GM20431 (cell line): Measurements from ENCODE around the gene SIRPG.
"Not testable (repeated sequence)": the region's sequence is repeated elsewhere in the genome, so short reads cannot be mapped to it uniquely, and the experiment has no call there.

Source experiments
- in situ Hi-C: fragments of 300-500 bp; cut with MseI, MboI; formaldehyde crosslinking; loops from one replicate; pipeline ENCODE4 v1.15.0; 2020; ENCODE audit warnings: low sequenced_read_pairs; ENCODE audit not compliant: unreplicated experiment

The SIRPG gene

DNA sequence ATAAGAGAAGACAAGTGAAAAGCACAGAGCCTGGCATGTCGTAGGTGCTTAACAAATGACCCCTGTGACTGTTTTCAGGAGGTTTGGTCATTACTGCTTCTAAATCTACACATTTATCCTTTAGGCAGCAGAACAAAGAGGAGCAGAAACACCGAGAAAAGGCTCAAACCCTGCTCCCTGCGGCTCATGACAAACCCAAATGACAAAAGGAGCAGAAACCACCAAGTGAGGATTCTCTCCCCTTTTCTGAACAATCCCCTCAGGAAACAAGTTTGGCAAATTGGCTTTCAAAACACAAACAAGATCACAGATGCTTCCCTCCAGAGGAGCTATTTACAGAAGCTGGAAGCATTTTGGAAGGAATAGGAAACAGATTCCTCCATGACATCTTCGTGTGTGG lies 15.8 kb upstream of the SIRPG start:
- in situ Hi-C loops, result no loop called here

DNA sequence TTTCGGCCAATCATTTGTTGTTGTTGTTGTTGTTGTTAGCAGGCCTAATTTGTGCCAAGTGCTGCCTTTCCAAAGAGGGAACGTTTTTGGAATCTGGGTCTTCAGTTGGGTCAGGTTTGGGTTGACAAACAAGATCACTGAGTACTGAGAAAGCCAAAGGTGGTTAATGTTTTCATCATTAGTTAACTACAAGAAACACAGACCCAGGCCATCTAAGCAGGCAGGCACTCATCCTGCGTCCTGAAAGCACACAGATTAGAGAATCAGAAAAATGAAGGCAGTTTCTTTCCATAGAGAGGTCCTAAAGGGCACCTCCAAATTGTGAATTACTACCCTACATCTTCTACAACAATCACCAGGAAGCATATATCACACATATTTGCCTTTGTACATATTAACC lies 15.1 kb upstream of the SIRPG start:
- in situ Hi-C loops, result no loop called here

DNA sequence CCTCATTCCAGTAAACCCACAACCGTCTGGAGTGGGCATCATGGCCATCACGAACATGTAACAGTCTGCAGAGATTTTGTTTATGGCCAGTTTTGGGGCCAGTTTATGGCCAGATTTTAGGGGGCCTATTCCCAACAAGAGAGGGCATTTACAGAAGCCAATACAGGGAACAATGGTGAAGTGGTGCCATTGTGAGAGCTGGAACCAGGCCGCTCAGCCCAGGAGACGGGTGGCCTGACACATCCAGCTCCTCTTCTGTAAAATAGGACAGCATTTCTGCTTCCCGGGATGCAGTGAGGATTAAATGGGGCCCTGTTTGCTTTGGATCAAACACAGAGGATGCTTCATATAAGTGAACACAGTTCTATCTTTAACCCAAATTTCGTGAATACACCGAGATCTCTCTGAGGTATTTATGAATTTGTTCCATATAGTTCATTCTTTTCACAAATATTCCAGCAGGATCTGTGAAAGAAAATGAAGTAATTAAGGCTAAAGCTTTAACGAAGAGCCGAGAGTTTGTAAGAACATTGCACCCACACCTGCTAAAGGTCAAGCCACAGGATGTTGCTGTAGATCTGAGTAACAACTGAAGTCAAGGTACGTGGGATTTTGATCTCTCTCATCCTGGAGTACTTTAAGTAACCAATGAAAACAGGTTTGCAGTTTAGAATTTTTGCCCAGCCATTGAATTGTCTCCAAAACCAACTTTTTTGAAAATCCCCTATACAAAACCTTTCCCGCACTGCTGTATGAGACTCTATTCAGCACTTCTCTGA lies 14.5 kb upstream of the SIRPG start:
- in situ Hi-C loops, result no loop called here

DNA sequence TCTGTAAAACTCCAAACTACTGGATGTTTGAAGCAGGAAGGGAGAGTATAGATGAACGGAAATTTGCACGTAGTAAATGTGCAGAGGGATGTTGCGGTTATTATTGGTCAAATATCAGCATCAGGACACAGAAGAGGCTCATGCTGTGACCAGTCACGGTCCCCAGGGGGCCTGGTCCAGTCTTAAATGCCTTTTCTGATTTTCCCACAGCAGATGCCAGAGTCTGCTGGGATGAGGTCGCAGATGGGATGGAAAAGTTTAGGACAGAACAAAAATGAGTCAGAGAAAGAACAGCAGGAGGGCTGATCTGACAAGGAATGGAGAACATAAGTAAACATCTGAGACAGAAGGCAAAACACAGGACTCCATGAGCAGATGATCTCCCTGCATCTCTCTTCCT lies 11.7 kb upstream of the SIRPG start:
- in situ Hi-C loops, result no loop called here

DNA sequence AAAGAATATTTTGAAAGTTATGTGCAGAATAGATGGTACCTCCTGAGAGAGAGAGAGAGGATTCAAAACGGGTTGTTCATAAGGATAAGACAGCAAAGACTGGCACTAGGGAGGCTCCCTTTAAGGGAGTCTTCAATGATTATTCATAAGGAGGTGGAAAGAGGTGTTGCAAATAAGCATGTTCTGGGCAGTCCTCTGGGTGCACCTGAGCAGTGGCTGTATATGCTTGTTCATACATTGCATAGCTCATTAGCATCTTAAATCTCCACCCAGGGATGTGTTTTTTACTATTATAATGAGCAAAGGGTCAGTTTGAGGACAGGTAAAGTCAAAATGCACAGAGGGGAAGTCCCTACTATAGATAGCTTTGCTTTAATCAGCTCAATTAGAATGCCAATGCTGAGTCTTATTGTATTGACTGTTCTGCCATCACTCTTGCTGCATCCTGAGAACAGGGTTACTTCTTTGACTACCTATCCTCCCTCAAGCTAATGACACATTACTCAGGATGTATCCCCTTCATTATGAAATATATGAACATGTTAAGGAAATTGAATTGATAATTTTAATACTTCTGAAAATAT lies 10.0 kb upstream of the SIRPG start:
- in situ Hi-C loops, result no loop called here

DNA sequence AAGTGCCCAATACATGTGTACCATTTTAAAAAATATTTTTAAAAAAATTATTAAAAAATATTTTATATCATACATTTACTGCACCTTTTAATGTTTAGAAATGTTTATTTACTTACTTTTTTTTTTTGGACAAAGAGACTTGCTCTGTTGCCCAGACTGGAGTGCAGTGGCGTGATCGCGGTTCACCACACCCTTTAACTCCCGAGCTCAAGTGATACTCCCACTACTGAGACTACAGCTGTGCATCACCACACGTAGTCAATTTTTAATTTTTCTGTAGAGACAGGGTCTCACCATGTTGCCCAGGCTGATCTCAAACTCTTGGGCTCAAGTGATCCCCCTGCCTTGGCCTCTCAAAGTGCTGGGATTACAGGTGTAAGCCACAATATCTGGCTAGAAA lies 9.2 kb upstream of the SIRPG start:
- in situ Hi-C loops, result no loop called here

DNA sequence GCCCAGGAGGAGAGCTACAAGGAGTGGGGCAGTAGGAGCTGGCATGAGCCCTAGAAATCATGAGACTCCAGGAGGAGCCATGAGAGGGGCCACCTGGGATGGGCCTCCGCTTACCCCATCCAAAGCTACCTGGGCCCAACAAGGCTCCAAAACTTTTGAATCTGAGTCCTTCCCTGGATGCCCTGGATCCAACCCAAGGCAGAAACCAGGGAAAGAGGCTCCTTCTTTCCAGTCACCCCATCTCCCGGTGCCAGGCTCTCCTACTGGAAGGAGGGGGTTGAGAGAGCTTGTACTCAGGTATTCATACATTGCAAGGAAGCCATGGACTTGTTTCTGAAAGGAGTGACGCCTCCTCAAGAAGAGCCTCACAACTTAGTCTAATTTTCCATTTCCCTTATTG lies 7.8 kb upstream of the SIRPG start:
- in situ Hi-C loops, result no loop called here

DNA sequence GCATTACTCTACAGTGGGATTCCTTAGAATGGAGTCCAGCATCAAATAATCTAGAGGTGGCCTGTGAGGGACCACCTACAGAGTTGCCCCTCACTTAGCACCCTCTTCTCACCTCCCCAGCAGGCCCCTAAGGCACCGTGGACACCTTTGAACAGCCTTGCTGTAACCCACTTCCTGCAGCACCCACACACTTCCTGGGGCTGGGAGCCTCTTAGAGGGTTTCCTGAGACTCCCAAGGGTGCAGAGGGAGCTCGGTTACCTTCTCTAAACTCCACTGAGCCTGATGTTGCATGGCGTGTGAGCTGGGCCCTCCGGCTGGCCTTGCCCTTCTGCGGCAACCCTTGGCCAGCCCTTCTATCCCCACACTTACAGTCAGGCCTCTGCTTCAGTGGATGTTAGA lies 7.3 kb upstream of the SIRPG start:
- in situ Hi-C loops, result no loop called here

DNA sequence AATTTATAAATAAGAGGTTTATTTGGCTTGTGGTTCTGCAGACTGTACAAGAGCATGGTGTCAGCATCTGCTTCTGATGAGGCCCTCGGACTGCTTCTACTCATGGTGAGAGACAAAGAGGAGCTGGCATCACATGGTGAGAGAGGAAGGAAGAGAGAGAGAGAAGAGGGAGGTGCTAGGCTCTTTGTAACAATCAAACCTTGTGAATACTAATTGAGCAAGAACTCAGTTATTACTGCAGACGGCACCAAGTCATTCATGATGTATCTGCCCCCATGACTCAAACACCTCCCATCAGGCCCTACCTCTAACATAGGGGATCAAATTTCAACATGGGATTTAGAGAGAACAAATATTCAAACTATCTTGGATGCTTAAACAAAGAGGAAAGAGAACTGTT lies 6.3 kb upstream of the SIRPG start:
- in situ Hi-C loops, result no loop called here

DNA sequence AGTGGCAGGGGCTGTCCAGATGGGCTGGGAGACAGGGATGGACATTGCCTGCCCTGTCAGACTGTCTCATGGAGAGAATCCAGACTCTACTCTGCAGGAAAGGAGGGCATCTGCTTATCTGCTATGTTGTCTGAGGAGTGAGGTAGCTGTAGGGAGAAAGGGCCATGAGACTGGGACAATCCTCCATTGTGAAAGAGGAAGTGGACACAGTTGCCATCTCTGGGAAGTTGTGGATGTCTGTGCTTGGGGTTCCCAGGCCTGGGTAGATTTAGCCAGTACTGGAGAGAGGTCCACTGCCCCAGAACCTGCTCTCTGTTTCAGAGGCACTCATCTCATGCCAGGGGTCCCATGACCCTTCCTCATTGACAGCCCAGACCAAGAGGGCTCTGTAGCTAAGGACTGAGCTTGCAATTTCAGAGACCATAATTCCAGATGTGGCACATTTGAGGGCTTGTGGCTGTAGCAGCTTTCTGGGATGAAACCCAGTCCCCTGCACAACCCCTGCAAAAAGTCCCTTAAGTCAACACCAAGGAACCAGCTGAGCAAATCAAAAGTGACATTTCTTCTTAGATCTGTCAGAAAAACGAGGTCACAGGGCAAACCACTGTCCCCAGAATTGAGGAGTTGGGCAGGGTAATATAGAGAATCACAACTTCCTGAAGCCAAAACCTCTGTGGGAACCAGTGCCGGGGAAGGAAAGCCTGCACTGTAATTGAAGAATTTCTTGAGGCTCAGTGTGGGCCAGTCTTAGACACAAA lies 4.1 kb upstream of the SIRPG start:
- in situ Hi-C loops, result no loop called here

DNA sequence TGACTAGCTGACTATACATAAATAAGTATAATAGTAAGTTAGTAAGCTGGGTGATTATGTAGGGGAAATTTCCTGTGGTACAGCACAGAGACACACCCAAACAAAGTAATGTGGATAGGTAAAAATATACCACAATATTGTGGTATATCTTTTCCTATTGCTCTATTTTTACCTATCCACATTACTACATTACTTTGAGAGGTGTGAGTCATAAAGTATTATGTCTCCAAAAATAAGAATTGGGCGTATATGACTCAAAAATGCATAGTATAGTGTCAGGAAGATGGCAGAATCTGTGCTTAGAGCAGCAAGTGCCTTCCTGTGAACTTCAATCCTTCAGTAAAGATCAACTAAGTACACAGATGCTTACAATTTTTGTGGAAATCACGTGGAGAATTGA lies 2.7 kb upstream of the SIRPG start:
- in situ Hi-C loops, result no loop called here

DNA sequence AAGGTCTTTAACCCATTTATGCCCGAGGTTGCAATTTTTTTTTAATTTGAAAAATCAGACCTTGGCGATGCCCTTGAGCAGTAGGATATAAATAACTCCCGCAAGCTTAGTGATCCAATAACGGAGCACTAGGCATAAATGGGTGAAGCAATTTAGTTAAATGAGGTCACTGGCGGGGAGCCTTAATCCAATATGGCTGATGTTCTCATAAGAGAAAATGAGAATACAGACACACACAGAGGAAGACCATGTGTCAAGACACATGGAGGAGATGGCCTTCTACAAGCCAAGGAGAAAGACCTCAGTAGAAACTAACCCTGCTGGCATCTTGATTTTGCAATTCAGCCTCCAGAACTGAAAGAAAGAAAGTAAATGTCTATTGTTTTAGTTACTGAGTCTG lies 735 bp downstream of the SIRPG start:
- in situ Hi-C loops, result no loop called here

DNA sequence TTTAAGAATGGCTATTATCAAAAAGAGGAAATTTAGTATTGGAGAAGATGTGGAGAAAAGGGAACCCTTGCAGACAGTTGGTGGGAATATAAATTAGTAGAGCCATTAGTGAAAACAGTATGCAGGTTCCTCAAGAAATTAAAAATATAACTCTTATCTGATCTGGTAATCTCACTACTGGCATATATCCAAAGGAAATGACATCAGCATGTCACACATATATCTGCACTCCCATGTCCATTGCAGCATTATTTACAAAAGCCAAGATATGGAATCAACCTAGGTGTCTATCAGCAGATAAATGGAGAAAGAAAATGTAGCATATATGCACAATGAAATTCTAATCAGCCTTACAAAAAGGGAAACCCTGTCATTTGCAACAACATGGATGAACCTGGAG lies 2.6 kb downstream of the SIRPG start:
- in situ Hi-C loops, result no loop called here

DNA sequence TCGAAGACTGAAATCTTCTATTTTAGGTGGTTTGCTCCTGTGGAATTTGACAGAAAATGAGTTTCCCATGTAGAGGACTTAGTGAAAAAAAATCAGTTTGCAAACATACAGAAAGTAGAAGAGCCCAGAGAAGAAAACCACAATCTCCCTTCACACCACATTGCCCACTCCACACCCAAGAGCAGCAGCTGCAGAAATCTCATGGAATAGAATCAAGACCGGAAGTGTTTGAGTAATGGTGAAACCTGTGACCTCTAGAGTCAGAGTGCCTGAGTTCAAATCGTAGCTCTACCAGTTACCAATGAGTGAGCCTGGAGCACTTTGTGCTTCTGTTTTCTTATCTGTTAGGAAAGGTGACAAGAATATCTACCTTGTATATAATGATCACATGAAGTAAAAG lies 4.6 kb downstream of the SIRPG start:
- in situ Hi-C loops, result no loop called here

DNA sequence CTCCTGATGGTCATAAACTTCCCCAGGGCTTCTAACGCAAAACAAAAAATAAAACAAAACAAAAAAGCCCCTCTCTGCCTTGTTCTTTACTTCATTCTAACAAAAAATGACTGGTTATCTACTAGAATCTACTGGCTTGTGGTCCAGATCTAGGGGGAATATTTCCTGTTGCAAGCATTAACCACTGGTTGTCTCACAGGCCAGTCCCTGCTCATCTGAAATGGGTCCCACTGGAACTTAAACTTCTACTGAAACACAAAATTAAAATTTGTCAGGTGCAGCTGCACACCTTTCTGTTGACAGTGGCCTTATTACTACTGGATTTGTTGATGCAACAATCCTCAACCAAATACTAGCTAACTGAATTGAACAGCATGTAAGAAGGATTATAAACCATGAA lies 5.5 kb downstream of the SIRPG start:
- in situ Hi-C loops, result no loop called here

DNA sequence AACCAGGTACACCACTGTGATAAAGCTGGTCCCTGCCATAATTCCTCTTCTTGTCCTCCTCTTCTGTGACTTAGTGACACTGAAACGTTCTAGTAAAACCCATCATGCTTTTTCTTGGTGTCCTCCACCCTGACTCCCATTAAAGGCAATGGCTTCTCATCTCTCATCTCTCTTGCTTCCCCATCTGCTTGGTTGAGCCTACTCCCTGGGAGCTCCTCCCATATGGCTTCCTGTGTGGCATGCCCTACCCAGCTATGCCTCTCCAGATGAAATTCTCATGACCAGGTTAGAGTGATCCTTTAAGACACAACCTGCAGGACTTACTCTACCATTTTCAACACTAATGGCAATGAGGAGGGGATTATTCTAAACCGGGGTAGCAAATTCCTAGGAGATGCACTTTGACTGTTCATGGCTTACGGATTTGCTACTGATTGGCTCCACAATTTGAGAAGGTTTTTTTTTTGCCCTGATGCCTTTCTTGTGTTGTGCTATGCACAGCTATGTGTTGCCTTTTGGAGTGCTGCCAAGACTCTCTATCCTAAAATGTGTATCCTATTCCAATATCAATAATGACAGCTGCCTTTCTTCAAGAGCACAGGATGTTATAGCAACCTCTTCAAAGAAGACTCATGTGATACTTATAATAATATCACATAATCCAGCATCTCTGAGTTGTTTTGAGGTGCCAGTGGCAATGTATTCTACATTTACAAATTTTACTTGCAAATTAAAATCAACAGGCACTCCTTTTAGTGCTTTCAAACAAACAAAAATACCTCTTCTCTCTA lies 6.1 kb downstream of the SIRPG start:
- in situ Hi-C loops, result no loop called here

DNA sequence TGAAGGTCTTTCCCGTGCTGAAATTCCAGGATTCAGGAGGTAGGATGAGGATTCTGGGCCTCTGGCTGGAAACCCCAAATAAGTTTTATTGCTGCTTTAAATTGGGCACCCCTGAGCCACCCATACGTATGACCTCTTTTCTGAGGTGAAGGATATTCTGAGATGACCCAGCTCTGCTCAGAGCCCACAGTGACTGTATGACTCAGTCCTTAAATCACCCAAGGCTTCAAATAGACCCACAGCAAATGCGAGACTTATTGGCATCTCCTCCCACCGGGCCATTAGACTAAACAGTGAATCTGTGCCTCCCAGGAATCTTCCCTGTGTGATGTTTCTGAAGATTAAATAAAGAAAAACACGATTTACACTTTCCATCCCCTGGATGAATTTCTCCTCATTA lies 9.5 kb downstream of the SIRPG start:
- in situ Hi-C loops, result no loop called here

DNA sequence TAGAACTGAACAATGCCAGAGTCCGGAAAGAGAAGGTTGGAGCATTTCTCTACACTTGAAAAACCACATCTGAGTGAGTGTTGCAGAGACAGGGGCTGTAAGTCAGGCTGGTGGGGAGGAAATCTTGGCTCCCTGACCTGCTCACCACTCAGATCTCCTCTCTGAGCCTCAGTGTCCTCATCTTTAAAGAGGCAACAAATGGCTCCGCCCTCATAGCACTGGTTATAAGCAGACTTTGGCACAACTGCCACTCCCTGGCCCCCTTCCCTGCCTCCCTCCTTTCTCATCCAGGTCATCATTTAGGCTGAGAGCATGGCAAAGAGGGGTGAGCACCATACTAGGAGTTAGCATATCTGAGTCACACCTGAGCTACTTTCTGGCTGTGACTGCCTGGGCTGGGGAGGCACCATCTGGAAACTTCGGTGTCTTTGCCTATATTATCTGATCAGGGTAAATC lies 10.6 kb downstream of the SIRPG start:
- in situ Hi-C loops, result no loop called here

DNA sequence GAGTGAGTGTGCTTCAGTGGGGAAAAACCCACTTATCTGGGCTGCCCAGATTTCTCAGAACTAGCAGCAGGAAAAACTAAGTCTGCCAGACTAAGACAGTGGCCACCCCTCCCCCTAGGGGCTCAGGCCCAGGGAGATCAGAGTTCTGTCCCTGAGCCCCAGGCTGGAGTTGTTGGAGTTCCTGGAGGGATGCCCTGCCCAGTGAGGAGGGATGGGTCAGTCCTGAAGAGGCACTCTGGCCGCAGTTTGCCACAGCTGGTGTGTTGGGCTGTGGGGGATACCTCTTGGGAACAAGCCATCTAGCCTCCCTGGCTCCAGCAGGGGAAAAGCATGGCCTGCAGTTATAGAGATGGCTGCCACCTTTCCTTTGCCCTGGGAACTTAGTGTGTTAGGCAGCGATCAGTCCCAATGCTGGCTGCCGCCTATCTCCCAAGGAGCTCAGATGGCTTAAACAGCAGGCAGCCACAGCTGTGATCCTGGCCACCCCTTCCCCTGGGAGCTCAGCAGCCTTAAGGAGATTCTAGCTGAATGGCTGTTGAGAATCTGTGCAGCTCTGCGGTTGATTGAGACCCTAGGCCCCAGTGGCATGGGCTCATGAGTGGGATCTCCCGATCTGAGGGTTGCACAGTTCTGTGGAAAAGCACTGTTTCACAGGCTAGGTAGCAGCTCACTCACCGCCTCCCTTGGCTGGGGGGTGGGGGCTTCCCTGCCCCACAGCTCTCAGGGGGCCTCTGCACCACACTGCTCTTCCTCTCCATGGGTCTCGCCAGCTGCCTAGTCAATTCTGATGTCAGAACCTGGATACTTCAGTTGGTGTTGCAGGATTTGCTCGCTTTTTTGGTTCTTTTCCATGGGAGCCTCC lies 13.2 kb downstream of the SIRPG start:
- in situ Hi-C loops, result no loop called here

DNA sequence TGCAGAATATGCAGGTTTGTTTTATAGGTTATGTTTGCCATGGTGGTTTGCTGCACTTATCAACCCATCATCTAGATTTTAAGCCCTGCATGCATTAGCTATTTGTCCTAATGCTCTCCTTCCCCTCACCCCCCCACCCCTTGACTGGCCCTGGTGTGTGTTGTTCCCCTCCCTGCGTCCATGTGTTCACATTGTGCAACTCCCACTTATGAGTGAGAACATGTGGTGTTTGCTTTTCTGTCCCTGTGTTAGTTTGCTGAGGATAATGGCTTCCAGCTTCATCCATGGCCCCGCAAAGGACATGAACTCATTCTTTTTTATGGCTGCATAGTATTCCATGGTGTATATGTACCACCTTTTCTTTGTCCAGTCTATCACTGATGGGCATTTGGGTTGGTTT lies 18.9 kb downstream of the SIRPG start:
- in situ Hi-C loops, result not testable (repeated sequence)
